Measurements from ENCODE around the gene OR4C5.
"Not testable (repeated sequence)": the region's sequence is repeated elsewhere in the genome, so short reads cannot be mapped to it uniquely, and the experiment has no call there.

DNA sequence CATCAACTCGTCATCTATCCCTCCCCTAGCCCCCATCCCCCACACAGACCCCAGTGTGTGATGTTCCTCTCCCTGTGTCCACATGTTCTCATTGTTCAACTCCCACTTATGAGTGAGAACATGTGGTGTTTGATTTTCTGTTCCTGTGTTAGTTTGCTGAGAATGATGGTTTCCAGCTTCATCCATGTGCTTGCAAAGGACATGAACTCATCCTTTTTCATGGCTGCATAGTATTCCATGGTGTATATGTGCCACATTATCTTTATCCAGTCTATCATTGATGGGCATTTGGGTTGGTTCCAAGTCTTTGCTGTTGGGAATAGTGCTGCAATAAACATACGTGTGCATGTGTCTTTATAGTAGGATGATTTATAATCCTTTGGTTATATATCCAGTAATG is 23.8 kb downstream of the OR4C5 start:
- TF ChIP-seq, protein P1, sequence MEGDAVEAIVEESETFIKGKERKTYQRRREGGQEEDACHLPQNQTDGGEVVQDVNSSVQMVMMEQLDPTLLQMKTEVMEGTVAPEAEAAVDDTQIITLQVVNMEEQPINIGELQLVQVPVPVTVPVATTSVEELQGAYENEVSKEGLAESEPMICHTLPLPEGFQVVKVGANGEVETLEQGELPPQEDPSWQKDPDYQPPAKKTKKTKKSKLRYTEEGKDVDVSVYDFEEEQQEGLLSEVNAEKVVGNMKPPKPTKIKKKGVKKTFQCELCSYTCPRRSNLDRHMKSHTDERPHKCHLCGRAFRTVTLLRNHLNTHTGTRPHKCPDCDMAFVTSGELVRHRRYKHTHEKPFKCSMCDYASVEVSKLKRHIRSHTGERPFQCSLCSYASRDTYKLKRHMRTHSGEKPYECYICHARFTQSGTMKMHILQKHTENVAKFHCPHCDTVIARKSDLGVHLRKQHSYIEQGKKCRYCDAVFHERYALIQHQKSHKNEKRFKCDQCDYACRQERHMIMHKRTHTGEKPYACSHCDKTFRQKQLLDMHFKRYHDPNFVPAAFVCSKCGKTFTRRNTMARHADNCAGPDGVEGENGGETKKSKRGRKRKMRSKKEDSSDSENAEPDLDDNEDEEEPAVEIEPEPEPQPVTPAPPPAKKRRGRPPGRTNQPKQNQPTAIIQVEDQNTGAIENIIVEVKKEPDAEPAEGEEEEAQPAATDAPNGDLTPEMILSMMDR (IDR thresholded peaks at IDR 0.05) = not testable (repeated sequence)
- not testable (repeated sequence) for TF ChIP-seq POLR2AphosphoS5 (IDR thresholded peaks at IDR 0.05; ENCODE audit: low read depth, low read length)

All from Panc1 (cell line).